Endodermal cell (in vitro differentiated cells): ENCODE measurements around the gene KRTAP10-5. TPM values are rescaled to one million over a fixed set of nuclear protein-coding genes. Genes with fewer than 3 reads are reported as not detected.

Source experiments
- DNase-seq: peaks from one replicate; pipeline ENCODE4 v3.0.0-alpha.2; 2017
- H3K27ac ChIP-seq: 2 replicates; pipeline ENCODE4 v1.5.1; 2013; ENCODE audit warnings: mild to moderate bottlenecking, low read depth, low read length, moderate library complexity
- H3K27me3 ChIP-seq: 2 replicates; pipeline ENCODE4 v1.6.1; 2013; ENCODE audit warnings: mild to moderate bottlenecking, low read length, moderate library complexity; ENCODE audit not compliant: insufficient read depth, control insufficient read depth, poor library complexity, severe bottlenecking
- H3K36me3 ChIP-seq: 2 replicates; pipeline ENCODE4 v1.7.0; 2013; ENCODE audit warnings: mild to moderate bottlenecking, low read length, moderate library complexity; ENCODE audit not compliant: control insufficient read depth, insufficient read depth
- H3K4me1 ChIP-seq: one replicate; pipeline ENCODE4 v1.7.0; 2013; ENCODE audit warnings: low read length; ENCODE audit not compliant: control insufficient read depth, insufficient read depth
- H3K4me3 ChIP-seq: 2 replicates; pipeline ENCODE4 v1.5.1; 2013; ENCODE audit warnings: mild to moderate bottlenecking, low read length, moderate library complexity
- H3K9ac ChIP-seq: 2 replicates; pipeline ENCODE4 v1.6.1; 2013; ENCODE audit warnings: mild to moderate bottlenecking, low read length, moderate library complexity; ENCODE audit not compliant: poor library complexity, severe bottlenecking; ENCODE audit errors: extremely low read depth
- H3K9me3 ChIP-seq: 2 replicates; pipeline ENCODE4 v1.6.1; 2013; ENCODE audit warnings: mild to moderate bottlenecking, low read length, moderate library complexity; ENCODE audit not compliant: control insufficient read depth
- H3K27ac Mint-ChIP-seq: 2 replicates; pipeline ENCODE4 v1.8.0; 2020; ENCODE audit warnings: mixed read lengths
- H3K27me3 Mint-ChIP-seq: 2 replicates; pipeline ENCODE4 v1.8.0; 2021; ENCODE audit warnings: mild to moderate bottlenecking, mixed read lengths; ENCODE audit not compliant: insufficient read depth
- H3K36me3 Mint-ChIP-seq: 2 replicates; pipeline ENCODE4 v1.8.0; 2020; ENCODE audit warnings: low read depth, mixed read lengths
- H3K4me1 Mint-ChIP-seq: 2 replicates; pipeline ENCODE4 v1.8.0; 2020; ENCODE audit warnings: mixed read lengths
- H3K4me3 Mint-ChIP-seq: 2 replicates; pipeline ENCODE4 v1.8.0; 2020; ENCODE audit warnings: mild to moderate bottlenecking, moderate library complexity, mixed read lengths
- H3K9me3 Mint-ChIP-seq: 2 replicates; pipeline ENCODE4 v1.8.0; 2020; ENCODE audit warnings: mild to moderate bottlenecking, mixed read lengths
- CTCF ChIP-seq: fragments of 200-600 bp; sonication (generic); conservative IDR thresholded peaks from 2 replicates; pipeline ENCODE4 v1.5.0; 2021; ENCODE audit warnings: antibody characterized with exemption, mild to moderate bottlenecking
- WGBS, 2 experiments: methylation state at CpG; one replicate each; pipeline versions ENCODE4 v1.1.5 to v1.1.7; 2013; ENCODE audit warnings: missing lambda C conversion rate in 2 of 2, mixed read lengths in 1 of 2; ENCODE audit not compliant: insufficient coverage in 1 of 2, insufficient read length in 1 of 2; 5-methylcytosine and 5-hydroxymethylcytosine counted together
- total RNA-seq, 2 donors: library from RNA; stranded (reverse); fragmentation: NEBNext Ultra II Directional in 1 of 2; extraction: Animal tissue kit (Norgen Biotek cat#: 25700) in 1 of 2; gene quantifications; 2 replicates in 1 of 2; 3 replicates in 1 of 2; pipeline ENCODE4 v1.2.1, GENCODE V29; 2021

KRTAP10-5 gene
- total RNA-seq, 2 donors from 2014 or later: not detected

- peak; percentile 56 for DNase-seq
- peaks cover 18% of the 10 kb centered on the region for H3K4me1 Mint-ChIP-seq
- H3K36me3 ChIP-seq: no peaks in the 10 kb centered on the region
- H3K9ac ChIP-seq: no peak overlapping the region
- H3K27ac Mint-ChIP-seq: no peak overlapping the region
- H3K4me3 Mint-ChIP-seq: no peak overlapping the region
- no peaks in the 10 kb centered on the region for H3K4me1 ChIP-seq
- peak overlapping the region; percentile 40 for H3K27ac ChIP-seq
- no peaks in the 10 kb centered on the region for H3K27me3 ChIP-seq
- peaks cover 13% of the 10 kb centered on the region for H3K9me3 ChIP-seq
- no peak for TF ChIP-seq CTCF
- H3K9me3 Mint-ChIP-seq: no peaks in the 10 kb centered on the region
- no peaks in the 10 kb centered on the region for H3K27me3 Mint-ChIP-seq
- H3K4me3 ChIP-seq: no peak overlapping the region
- no peaks in the 10 kb centered on the region for H3K36me3 Mint-ChIP-seq
- 74 to 82% methylated on average over 8 to 11 of the region's 11 CpGs for WGBS, 2 experiments
Observed at GRCh38 chr21:44598061-44598460, 17.7 kb upstream of the KRTAP10-5 start.

DNA sequence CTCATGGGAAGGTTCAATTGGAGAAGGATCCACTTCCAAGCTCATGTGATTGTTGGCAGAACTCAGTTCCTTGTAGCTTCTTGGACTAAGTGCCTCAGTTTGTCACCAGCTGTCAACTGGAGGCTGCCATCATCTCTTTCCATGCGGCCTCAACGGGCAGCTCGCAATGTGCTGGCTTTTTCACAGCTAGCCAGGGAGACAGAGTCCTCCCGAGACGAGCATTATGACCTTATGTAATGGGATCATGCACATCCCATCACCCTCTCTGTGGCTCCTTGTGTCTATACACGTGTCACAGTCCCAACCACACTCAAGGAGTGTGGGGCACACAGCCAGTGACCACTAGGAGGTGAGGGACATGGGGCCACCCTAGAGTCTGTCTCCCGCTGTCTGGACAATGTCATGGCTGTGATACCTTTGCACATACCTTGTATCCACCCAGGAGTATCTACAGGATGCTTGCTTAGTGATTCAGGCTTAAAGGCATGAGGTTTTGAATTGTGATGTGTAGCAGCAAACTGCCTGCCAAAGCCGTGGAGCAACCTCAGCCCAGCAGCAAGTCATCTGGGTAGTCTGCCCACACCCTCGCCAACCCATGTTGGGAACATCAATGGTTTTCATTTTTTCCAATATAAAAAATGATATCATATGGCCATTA is 15.8 kb upstream of the KRTAP10-5 start:
- no peak overlapping the region for H3K27ac Mint-ChIP-seq
- Histone ChIP-seq H3K4me3 (no peak overlapping the region), H3K27me3 (no peaks in the 10 kb centered on the region), H3K4me1 (no peaks in the 10 kb centered on the region), H3K9me3 (peaks cover 13% of the 10 kb centered on the region), H3K27ac (no peak overlapping the region), H3K9ac (no peak overlapping the region), H3K36me3 (no peaks in the 10 kb centered on the region)
- WGBS, 2 experiments: 92% methylated on average over 7 to 9 of the region's 9 CpGs
- no peaks in the 10 kb centered on the region for H3K36me3 Mint-ChIP-seq
- TF ChIP-seq CTCF: no peak
- DNase-seq: no peak
- H3K4me1 Mint-ChIP-seq: peaks cover 18% of the 10 kb centered on the region
- H3K9me3 Mint-ChIP-seq: no peaks in the 10 kb centered on the region
- H3K4me3 Mint-ChIP-seq: no peak overlapping the region
- no peaks in the 10 kb centered on the region for H3K27me3 Mint-ChIP-seq

DNA sequence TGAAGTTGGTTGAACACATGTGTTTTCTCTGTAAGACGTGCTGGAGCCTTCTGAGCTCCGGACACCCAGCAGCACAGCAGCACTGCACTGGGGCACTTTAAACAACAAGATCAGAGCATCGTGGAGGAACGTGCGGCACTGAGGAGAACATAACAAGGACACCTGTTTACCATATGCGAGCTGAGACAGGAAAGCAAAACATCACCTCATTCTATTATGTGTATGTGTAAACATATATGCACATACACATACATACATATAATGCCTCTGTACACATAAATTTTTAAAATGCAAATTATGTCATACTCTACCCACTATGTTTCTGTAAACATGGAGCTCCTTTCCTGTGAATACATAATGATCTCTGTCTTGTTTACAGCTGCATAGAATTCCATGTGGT is 15.1 kb upstream of the KRTAP10-5 start:
- H3K36me3 Mint-ChIP-seq: no peaks in the 10 kb centered on the region
- Histone ChIP-seq H3K27me3 (no peaks in the 10 kb centered on the region), H3K36me3 (no peaks in the 10 kb centered on the region), H3K4me3 (no peak overlapping the region), H3K9ac (no peak overlapping the region), H3K4me1 (no peaks in the 10 kb centered on the region), H3K9me3 (peaks cover 13% of the 10 kb centered on the region), H3K27ac (no peak overlapping the region)
- H3K4me1 Mint-ChIP-seq: peaks cover 18% of the 10 kb centered on the region
- no peak for TF ChIP-seq CTCF
- H3K9me3 Mint-ChIP-seq: no peaks in the 10 kb centered on the region
- H3K4me3 Mint-ChIP-seq: no peak overlapping the region
- no peak for DNase-seq
- H3K27me3 Mint-ChIP-seq: no peaks in the 10 kb centered on the region
- no peak overlapping the region for H3K27ac Mint-ChIP-seq
- WGBS, 2 experiments: 96 to 100% methylated on average over 2 to 6 of the region's 6 CpGs
